Measurements from ENCODE around the gene IRAK1BP1. TPM values are rescaled to one million over a fixed set of nuclear protein-coding genes. Genes with fewer than 3 reads are reported as not detected.

Gene IRAK1BP1
- total RNA-seq, 2 donors from 2014 or later, result 5.0 to 6.3 TPM

DNA sequence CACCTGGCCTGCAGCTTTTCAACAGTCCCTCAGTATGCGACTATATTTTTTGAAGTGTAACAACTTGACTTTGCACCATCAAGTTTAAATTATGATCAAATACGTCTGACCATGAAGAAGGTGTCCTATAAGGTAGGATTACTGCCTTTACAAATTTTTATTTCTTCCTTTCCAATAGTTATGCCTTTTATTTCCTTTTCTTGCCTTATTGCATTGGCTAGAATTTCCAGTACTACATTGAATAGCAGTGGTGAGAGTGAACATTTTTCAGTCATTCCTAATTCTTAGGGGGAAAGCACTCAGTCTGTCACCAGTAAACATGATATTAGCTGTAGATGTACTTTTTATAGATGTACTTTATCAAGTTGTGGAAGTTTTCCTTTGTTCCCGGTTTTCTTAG, 81.4 kb downstream of the IRAK1BP1 start:
- DNase-seq (ENCODE audit: low spot score), result no peak
- Histone ChIP-seq H3K27ac (no peak overlapping the region), H3K36me3 (peaks cover 0 to 6% of the 10 kb centered on the region in 2 donors), H3K4me1 (replicated peaks) (no peaks in the 10 kb centered on the region), H3K27me3 (replicated peaks; ENCODE audit: insufficient read depth) (no peaks in the 10 kb centered on the region), H3K4me3 (no peak overlapping the region), H3K9me3 (no peaks in the 10 kb centered on the region)
- WGBS, result 97% methylated on average over 3 of the region's 3 CpGs
- intact Hi-C loops (cut with DNase I), result no loop called here
- no peak for TF ChIP-seq POLR2AphosphoS5 (IDR thresholded peaks at IDR 0.05)
- TF ChIP-seq, protein P1, sequence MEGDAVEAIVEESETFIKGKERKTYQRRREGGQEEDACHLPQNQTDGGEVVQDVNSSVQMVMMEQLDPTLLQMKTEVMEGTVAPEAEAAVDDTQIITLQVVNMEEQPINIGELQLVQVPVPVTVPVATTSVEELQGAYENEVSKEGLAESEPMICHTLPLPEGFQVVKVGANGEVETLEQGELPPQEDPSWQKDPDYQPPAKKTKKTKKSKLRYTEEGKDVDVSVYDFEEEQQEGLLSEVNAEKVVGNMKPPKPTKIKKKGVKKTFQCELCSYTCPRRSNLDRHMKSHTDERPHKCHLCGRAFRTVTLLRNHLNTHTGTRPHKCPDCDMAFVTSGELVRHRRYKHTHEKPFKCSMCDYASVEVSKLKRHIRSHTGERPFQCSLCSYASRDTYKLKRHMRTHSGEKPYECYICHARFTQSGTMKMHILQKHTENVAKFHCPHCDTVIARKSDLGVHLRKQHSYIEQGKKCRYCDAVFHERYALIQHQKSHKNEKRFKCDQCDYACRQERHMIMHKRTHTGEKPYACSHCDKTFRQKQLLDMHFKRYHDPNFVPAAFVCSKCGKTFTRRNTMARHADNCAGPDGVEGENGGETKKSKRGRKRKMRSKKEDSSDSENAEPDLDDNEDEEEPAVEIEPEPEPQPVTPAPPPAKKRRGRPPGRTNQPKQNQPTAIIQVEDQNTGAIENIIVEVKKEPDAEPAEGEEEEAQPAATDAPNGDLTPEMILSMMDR (IDR thresholded peaks at IDR 0.05), result no peak
- no peak for TF ChIP-seq POLR2A (IDR thresholded peaks at IDR 0.05)

DNA sequence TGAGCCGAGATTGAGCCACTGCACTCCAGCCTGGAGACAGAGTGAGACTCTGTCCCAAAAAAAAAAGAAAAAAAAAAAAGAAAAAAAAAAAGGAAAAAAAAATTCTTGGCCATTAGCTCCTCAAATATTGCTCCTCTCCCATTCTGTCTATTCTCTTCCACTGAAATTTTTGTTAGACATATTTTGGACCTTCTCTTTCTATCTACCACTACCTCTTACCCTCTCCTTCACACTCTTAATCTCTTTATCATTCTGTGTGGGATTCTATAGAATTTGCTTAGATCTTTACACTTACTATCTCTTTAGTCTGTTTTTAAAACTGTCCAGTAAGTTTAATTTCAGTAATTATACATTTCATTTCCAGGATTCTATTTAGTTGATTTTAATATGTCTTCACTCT, 85.0 kb downstream of the IRAK1BP1 start:
- Histone ChIP-seq H3K36me3 (peaks cover 0 to 9% of the 10 kb centered on the region in 2 donors), H3K4me3 (no peak overlapping the region), H3K9me3 (no peaks in the 10 kb centered on the region), H3K27me3 (replicated peaks; ENCODE audit: insufficient read depth) (no peaks in the 10 kb centered on the region), H3K27ac (no peak overlapping the region), H3K4me1 (replicated peaks) (no peaks in the 10 kb centered on the region)
- 95% methylated on average over 1 of the region's 1 CpG for WGBS
- TF ChIP-seq POLR2A (IDR thresholded peaks at IDR 0.05) (no peak), POLR2AphosphoS5 (IDR thresholded peaks at IDR 0.05) (no peak)
- TF ChIP-seq, protein P1 (IDR thresholded peaks at IDR 0.05), result no peak
- intact Hi-C loops (cut with DNase I), result no loop called here
- no peak for DNase-seq (ENCODE audit: low spot score)

Other genes with a start within 250 kb of the IRAK1BP1 start
- gene PHIP, start 210.7 kb downstream of the IRAK1BP1 start, total RNA-seq, result 10 to 100 TPM; 29.6 to 31.8 TPM

Data from prostate gland (tissue), 2 donors.